VCaP (cell line): ENCODE data around the gene TUBD1.

ENCODE experiments used
- H3K27ac ChIP-seq: fragments of 450-650 bp; 2 replicates; pipeline ENCODE4 v1.5.1; 2017
- TF ChIP-seq, protein P1 (sequence below): fragments of 450-650 bp; conservative IDR thresholded peaks from 2 replicates; pipeline ENCODE4 v1.5.1; 2017; ENCODE audit warnings: mild to moderate bottlenecking, moderate library complexity

The TUBD1 gene

GRCh38 chr17:59903455-59903854, 10.7 kb upstream of the TUBD1 start:
- TF ChIP-seq, protein P1, sequence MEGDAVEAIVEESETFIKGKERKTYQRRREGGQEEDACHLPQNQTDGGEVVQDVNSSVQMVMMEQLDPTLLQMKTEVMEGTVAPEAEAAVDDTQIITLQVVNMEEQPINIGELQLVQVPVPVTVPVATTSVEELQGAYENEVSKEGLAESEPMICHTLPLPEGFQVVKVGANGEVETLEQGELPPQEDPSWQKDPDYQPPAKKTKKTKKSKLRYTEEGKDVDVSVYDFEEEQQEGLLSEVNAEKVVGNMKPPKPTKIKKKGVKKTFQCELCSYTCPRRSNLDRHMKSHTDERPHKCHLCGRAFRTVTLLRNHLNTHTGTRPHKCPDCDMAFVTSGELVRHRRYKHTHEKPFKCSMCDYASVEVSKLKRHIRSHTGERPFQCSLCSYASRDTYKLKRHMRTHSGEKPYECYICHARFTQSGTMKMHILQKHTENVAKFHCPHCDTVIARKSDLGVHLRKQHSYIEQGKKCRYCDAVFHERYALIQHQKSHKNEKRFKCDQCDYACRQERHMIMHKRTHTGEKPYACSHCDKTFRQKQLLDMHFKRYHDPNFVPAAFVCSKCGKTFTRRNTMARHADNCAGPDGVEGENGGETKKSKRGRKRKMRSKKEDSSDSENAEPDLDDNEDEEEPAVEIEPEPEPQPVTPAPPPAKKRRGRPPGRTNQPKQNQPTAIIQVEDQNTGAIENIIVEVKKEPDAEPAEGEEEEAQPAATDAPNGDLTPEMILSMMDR: no peak
- no peak overlapping the region for H3K27ac ChIP-seq

DNA sequence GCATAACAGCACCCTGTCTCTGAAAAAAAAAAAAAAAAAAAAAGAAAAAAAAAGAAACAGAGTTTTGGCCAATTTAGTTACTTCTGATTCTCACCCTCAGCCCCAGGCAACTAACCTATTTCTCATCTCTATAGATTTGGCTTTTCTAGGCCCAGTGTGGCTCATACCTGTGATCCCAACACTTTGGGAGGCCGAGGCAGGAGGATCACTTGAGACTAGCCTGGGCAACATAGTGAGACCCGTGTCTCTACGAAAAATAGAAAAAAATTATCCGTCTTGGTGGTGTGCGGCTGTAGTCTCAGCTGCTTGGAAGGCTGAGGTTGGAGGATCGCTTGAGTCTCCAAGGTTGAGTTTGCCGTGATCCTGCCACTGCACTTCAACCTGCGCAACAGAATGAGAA, 8.9 kb upstream of the TUBD1 start:
- TF ChIP-seq, protein P1: no peak
- no peak overlapping the region for H3K27ac ChIP-seq

- TF ChIP-seq, protein P1: peak; percentile 67
Measured at GRCh38 chr17:59899099-59899498, 6.4 kb upstream of the TUBD1 start.

DNA sequence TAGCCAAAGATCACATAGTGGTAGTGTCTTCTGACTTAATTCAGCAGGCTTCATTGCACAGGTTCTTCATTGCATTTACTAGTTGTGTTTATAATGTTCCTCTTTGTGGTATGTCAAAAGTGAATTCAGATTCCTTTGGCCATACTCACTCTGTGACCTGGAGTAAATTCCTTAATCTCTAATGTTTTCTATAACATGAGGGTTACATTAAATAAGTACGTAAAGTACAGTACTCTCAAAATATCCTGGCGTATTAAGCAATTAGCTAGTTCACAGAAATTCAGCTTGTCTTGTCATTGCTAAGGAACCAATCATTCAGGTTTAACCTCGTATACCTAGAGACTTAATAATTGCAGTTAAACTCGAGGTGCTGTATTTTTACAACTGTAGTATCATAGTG, 4.3 kb upstream of the TUBD1 start:
- H3K27ac ChIP-seq: peak overlapping the region; percentile 28; the same call in 1 of the 2 replicates
- TF ChIP-seq, protein P1: no peak

More at GRCh38 chr17:59899099-59899498, 6.4 kb upstream of the TUBD1 start:
- 0 out of 2 replicates have a peak overlapping the region, but pooled peaks have one; percentile 28 for H3K27ac ChIP-seq

- peak overlapping the region; percentile 91 for H3K27ac ChIP-seq
- TF ChIP-seq, protein P1: no peak
Measured at GRCh38 chr17:59893676-59894100, 945 bp upstream of the TUBD1 start.

- H3K27ac ChIP-seq: peak overlapping the region; percentile 91
Measured at GRCh38 chr17:59892251-59892923, 356 bp downstream of the TUBD1 start.

GRCh38 chr17:59890720-59891119, 2.0 kb downstream of the TUBD1 start:
- TF ChIP-seq, protein P1: no peak
- no peak overlapping the region; the same call in 1 of the 2 replicates for H3K27ac ChIP-seq

More at GRCh38 chr17:59892251-59892923, 356 bp downstream of the TUBD1 start:
- TF ChIP-seq, protein P1: no peak
